ENCODE data around the gene FNDC10.

FNDC10 gene

DNA sequence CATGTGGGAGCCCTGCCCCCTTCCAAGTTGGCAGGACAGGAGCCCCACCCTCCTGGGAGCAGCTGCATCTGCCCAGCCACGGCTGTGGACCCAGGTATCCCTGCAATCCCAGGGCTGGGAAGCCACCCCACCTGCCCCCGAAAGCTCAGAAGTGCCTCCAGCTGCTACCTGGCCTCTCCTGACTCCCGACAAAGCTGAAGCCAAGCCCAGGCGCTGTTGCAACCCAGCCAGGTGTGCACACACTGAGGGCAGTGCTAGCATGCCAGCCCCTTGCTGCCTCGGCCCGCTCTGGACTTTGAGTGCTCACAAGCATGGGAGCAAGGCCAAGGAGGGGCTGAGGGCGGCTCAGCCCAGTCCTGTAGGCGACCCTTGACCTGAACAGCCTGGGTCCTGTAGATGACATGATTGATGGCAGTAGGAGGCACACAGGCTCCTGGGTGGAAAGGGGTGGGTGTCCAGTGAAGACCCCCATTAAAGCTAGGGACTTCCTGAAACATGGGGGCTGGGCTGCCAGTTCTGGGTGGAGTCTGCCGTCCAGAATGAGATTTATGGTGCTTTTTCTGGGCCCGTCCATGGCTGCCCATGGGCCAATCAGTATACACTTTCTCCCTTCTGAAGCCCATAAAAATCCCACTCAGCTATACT, 22.4 kb downstream of the FNDC10 start:
- TF ChIP-seq, protein P1, sequence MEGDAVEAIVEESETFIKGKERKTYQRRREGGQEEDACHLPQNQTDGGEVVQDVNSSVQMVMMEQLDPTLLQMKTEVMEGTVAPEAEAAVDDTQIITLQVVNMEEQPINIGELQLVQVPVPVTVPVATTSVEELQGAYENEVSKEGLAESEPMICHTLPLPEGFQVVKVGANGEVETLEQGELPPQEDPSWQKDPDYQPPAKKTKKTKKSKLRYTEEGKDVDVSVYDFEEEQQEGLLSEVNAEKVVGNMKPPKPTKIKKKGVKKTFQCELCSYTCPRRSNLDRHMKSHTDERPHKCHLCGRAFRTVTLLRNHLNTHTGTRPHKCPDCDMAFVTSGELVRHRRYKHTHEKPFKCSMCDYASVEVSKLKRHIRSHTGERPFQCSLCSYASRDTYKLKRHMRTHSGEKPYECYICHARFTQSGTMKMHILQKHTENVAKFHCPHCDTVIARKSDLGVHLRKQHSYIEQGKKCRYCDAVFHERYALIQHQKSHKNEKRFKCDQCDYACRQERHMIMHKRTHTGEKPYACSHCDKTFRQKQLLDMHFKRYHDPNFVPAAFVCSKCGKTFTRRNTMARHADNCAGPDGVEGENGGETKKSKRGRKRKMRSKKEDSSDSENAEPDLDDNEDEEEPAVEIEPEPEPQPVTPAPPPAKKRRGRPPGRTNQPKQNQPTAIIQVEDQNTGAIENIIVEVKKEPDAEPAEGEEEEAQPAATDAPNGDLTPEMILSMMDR (IDR thresholded peaks at IDR 0.05; ENCODE audit: extremely low read depth, missing control alignments): no peak
- DNase-seq (ENCODE audit: low spot score): no peak

DNA sequence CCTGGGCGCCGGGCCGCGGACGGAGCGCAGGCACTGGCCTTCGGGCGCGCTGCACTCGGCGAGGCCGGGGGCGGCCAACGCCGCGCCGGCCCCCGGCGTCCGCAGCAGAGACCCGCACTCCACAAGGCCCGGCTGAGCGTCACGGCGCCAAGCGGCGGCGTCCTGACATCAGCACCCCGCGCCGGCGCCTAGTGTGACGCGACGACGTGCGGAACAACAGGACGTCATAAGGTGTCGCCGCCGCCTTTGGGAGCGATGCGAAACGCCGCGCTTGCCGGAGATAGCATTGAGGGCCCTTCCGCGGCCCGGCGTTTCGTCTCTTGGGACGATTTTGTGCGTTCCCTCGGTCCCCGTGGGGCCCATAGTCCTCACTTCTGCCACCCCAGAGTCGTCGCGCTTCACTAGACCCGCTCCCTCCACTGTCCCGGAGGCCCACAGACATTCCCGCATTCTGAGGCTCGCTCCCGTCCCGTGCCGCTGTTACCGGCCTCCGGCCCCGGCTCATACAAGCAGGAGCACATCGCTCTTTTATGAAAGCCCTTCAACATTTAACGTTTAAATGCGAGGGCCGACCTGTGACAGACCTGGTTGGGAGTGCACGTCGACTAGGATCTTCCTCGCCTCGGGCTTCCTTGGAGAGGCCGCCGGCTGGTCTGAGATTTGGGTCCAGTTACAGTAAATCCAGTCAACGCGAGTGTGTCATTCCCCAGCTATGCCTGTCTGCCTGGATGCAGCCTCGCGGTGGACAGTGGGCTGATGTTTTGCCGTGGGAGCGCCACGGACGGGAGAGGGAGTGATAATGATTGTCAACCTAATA, 25.0 kb downstream of the FNDC10 start, which contains the start of gene SSU72:
TSS of gene SSU72 (minus strand) at position 143 of the 817 bp plus-strand sequence. CDS start 306 bp downstream, outside the sequence.
- TF ChIP-seq, protein P1 (IDR thresholded peaks at IDR 0.05; ENCODE audit: extremely low read depth, missing control alignments): no peak
- DNase-seq (ENCODE audit: low spot score): peak; percentile 99

DNA sequence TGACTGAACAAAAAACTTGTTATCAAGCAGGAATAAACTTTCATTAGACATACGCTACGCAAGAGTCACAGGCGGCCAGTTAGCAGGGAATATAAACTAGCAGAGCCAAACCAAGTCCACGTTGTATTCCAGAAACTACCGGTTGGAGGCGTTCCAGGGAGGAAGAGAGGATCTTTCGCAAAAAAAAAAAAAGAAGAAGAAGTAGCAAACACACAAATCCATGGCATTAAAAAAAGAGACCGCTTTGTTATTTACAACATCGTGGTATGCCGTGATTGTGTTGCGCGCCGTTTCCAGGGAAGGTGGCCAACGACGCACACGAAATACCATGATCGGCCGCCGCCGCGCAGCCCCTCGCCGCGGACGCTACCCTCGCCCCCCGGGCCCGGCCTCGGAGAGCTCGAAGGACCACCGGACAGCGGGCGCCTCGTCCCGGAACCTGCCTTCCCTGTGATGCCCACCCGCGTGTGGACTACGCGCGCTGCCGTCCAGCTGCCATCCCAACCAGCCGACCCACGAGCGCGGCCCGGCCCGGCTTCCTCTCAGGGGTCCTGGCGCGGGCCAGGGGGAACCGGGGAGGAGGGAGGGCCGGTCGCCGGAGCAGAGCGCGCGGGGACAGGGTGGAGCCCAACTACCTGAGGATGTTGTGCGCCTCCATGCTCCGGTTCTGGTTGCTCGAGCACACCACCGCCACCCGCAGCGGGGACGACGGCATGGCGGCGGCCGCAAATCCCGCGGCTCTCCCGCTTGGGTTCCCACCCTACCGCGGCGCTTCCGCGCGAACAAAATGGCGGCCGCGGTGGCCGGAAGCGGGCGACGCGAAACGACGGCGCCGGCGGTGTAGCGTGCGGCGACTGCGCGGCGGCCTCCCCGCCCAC, 25.9 kb downstream of the FNDC10 start:
- peak; percentile 93 for DNase-seq (ENCODE audit: low spot score)
- TF ChIP-seq, protein P1 (IDR thresholded peaks at IDR 0.05; ENCODE audit: extremely low read depth, missing control alignments): no peak

DNA sequence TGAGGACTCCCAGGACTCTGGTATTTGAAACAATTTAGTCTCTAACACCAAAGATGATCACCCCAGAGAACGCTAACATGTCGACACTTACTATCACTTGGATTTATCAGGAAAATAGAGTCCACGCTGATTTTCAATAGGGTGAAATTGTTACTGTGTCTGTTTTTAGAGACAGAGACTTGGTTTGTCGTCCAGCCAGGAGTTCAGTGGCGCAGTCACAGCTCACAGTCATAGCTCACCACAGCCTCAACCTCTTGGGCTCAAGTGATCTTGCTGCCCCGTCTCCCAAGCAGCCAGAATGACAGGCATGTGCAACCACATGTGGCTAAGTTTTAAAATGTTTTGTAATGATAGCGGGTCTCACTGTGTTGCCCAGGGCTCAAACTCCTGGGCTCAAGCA, 30.6 kb downstream of the FNDC10 start:
- no peak for DNase-seq (ENCODE audit: low spot score)
- TF ChIP-seq, protein P1 (IDR thresholded peaks at IDR 0.05; ENCODE audit: extremely low read depth, missing control alignments): no peak

DNA sequence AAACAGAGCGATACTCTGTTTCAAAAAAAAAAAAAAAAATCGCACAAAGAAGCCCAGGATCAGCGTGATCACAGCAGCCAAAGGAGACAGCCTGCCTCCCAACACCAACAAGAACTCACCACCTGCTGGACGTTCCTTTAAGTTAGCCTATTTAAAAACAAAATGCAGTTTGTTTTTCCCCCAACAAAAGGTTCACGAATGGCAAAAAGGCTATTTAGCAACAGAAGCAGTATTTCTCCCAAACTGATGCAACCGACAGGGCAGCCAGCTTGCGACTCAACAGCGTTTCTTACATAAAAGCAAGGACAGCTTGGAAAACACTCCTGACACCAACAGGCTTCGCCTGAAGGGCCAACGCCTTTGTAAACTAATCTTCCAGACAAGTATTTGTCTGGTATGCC, 32.0 kb downstream of the FNDC10 start:
- TF ChIP-seq, protein P1 (IDR thresholded peaks at IDR 0.05; ENCODE audit: extremely low read depth, missing control alignments): no peak
- no peak for DNase-seq (ENCODE audit: low spot score)

DNA sequence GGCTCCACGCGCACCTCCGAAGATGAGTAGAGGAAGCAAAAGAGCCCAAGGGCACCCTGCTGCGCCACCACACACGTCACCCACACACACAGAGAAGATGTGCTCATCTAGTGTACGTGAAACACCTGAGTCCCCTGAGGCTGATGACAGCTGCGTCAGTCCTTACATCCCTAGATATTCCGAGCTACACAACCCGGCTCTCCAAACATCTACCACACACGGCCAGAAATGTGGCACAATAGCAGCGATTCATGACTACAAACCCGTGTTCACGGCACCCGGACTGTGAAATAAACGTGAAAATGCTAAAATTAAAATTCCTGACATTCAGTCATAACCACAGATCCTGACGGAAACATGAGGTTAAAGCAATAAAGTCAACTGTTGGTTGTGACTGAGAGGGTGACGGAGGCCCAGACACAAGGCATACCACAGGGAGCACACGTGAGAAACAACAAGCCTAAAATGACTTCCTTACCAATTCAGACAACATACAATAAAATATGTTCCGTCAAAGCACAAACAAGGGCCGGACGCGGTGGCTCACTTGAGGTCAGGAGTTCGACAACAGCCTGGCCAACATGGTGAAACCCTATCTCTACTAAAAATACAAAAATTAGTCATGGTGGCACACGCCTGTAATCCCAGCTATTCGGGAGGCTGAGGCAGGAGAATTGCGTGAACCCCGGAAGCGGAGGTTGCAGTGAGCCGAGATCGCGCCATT, 32.6 kb downstream of the FNDC10 start:
- TF ChIP-seq, protein P1 (IDR thresholded peaks at IDR 0.05; ENCODE audit: extremely low read depth, missing control alignments): no peak
- DNase-seq (ENCODE audit: low spot score): no peak

All from GM20000 (cell line).